Endothelial cell of umbilical vein (primary cell): ENCODE measurements around the gene NPAS4. TPM values are rescaled to one million over a fixed set of nuclear protein-coding genes. Genes with fewer than 3 reads are reported as not detected.

ENCODE experiments used
- BruUV-seq: library from RNA; stranded (reverse); fragments of 400-500 nt; replicated peaks from 2 replicates; lab custom pipeline; 2021; lab: Mats Ljungman, UMichigan
- CTCF ChIA-PET: fragments of 300-600, 350-600 bp; sonication (Branson Sonifier 250); formaldehyde crosslinking; loops from one replicate; lab custom pipeline; 2021; ENCODE audit warnings: antibody characterized with exemption, inconsistent platforms; lab: Charles Lee
- POLR2A ChIA-PET: fragments of 300-600, 350-600 bp; sonication (Branson Sonifier 250); formaldehyde crosslinking; loops from one replicate; lab custom pipeline; 2021; ENCODE audit warnings: antibody characterized with exemption, inconsistent platforms; lab: Charles Lee
- DNase-seq: peaks from one replicate; pipeline ENCODE4 v3.0.0-alpha.2; 2011; ENCODE audit warnings: low read depth, low spot score
- FAIRE-seq: peaks from 2 replicates; lab custom pipeline; 2011; peaks lifted over from hg19 to GRCh38; lab: Jason Lieb, UNC
- H2AFZ ChIP-seq: 2 replicates; pipeline ENCODE4 v1.6.0; 2012; ENCODE audit warnings: low read depth, low read length, control low read depth, inconsistent platforms
- H3K27ac ChIP-seq: 2 replicates; pipeline ENCODE4 v1.5.1; 2011; ENCODE audit warnings: low read depth, mild to moderate bottlenecking, control low read depth, low read length, moderate library complexity; ENCODE audit not compliant: insufficient read depth
- H3K27me3 ChIP-seq, 2 experiments: 2 replicates each; pipeline versions ENCODE4 v1.6.0 to v1.6.1; 2011; ENCODE audit warnings: low read length in 2 of 2, mixed read lengths in 1 of 2; ENCODE audit not compliant: control insufficient read depth in 2 of 2, insufficient read depth in 2 of 2
- H3K36me3 ChIP-seq, 2 experiments: 2 replicates in 1 of 2; 3 replicates in 1 of 2; pipeline ENCODE4 v1.5.1; 2011; ENCODE audit warnings: low read length in 2 of 2, mild to moderate bottlenecking in 1 of 2, moderate library complexity in 1 of 2; ENCODE audit not compliant: control insufficient read depth in 2 of 2, insufficient read depth in 2 of 2; ENCODE audit errors: extremely low read depth in 1 of 2
- H3K4me1 ChIP-seq: 3 replicates; pipeline ENCODE4 v1.5.1; 2011; ENCODE audit warnings: mild to moderate bottlenecking, low read length; ENCODE audit not compliant: control insufficient read depth, insufficient read depth; ENCODE audit errors: extremely low read depth
- H3K4me2 ChIP-seq: 2 replicates; pipeline ENCODE4 v1.6.1; 2011; ENCODE audit warnings: low read length, control low read depth, mixed read lengths; ENCODE audit not compliant: insufficient read depth
- H3K4me3 ChIP-seq, 3 experiments: fragments of 200-600 bp in 1 of 3; sonication (generic), shearing (Covaris generic) in 1 of 3; replicated peaks in 1 of 3; 2 replicates each; pipeline ENCODE4 v1.5.1; 2011 to 2016; ENCODE audit warnings: control low read depth in 3 of 3, low read length in 3 of 3, mild to moderate bottlenecking in 2 of 3, inconsistent platforms in 1 of 3, low read depth in 1 of 3, moderate library complexity in 1 of 3; ENCODE audit not compliant: insufficient read depth in 1 of 3
- H3K79me2 ChIP-seq: 2 replicates; pipeline ENCODE4 v1.6.0; 2012; ENCODE audit warnings: low read length, inconsistent platforms; ENCODE audit not compliant: control insufficient read depth, insufficient read depth
- H3K9ac ChIP-seq: replicated peaks from 2 replicates; pipeline ENCODE3; 2011; ENCODE audit warnings: low read length, control low read depth; ENCODE audit not compliant: insufficient read depth; ENCODE audit errors: extremely low read depth
- H3K9me1 ChIP-seq: replicated peaks from 3 replicates; pipeline ENCODE4 v1.6.0; 2011; ENCODE audit warnings: mild to moderate bottlenecking, low read length; ENCODE audit not compliant: control insufficient read depth, insufficient read depth; ENCODE audit errors: extremely low read depth
- H3K9me3 ChIP-seq: replicated peaks from 2 replicates; pipeline ENCODE4 v1.5.1; 2012; ENCODE audit warnings: low read length, inconsistent platforms; ENCODE audit not compliant: control insufficient read depth, insufficient read depth
- H4K20me1 ChIP-seq: replicated peaks from 2 replicates; pipeline ENCODE3; 2011; ENCODE audit warnings: mild to moderate bottlenecking, low read length; ENCODE audit not compliant: control insufficient read depth, insufficient read depth; ENCODE audit errors: extremely low read depth
- CTCF ChIP-seq, 2 donors: IDR thresholded peaks; 1 replicate in 1 of 2; 2 replicates in 1 of 2; pipeline ENCODE4 v1.5.1; 2011; ENCODE audit warnings: low read length in 2 of 2, mild to moderate bottlenecking in 2 of 2, moderate library complexity in 2 of 2, control low read depth in 1 of 2, inconsistent platforms in 1 of 2, low read depth in 1 of 2; ENCODE audit not compliant: insufficient read depth in 1 of 2; ENCODE audit errors: extremely low read depth in 1 of 2
- EZH2 ChIP-seq: IDR thresholded peaks from 2 replicates; pipeline ENCODE4 v1.6.1; 2012; ENCODE audit warnings: borderline replicate concordance, low read depth, mild to moderate bottlenecking, moderate library complexity, low read length, inconsistent platforms; ENCODE audit not compliant: severe bottlenecking
- FOS ChIP-seq: IDR thresholded peaks from 2 replicates; pipeline ENCODE4 v1.6.1; 2011; ENCODE audit warnings: mild to moderate bottlenecking, low read length, moderate library complexity, borderline replicate concordance; ENCODE audit not compliant: insufficient read depth
- GATA2 ChIP-seq: IDR thresholded peaks from 2 replicates; pipeline ENCODE4 v1.7.0; 2011; ENCODE audit warnings: low read depth, mild to moderate bottlenecking, moderate library complexity, mixed read lengths, low read length; ENCODE audit not compliant: insufficient read length, insufficient read depth
- MYC ChIP-seq: IDR thresholded peaks from one replicate; pipeline ENCODE4 v1.6.1; 2011; ENCODE audit warnings: mild to moderate bottlenecking, low read depth, low read length
- POLR2A ChIP-seq: IDR thresholded peaks from 2 replicates; pipeline ENCODE4 v1.6.1; 2012; ENCODE audit warnings: low read depth, mild to moderate bottlenecking, control low read depth, low read length
- POLR2AphosphoS5 ChIP-seq: IDR thresholded peaks from 2 replicates; pipeline ENCODE4 v1.6.1; 2012; ENCODE audit warnings: low read depth, mild to moderate bottlenecking, control low read depth, low read length, moderate library complexity; ENCODE audit not compliant: insufficient read depth
- dilution Hi-C: fragments of 300-500 bp; cut with MboI; formaldehyde crosslinking; loops from one replicate; pipeline ENCODE4 v1.15.0; 2019; ENCODE audit warnings: low sequenced_read_pairs; ENCODE audit not compliant: extremely low pct_ligation_motif_present
- intact Hi-C: fragments of 100-400 bp; cut with micrococcal nuclease; formaldehyde crosslinking; loops from one replicate; pipeline ENCODE4 v1.10.0; 2022
- polyA plus RNA-seq, 4 experiments: library from polyadenylated mRNA; depleted of rRNA in 3 of 4; stranded (reverse) in 3 of 4; unstranded in 1 of 4; fragments of >200 nt; gene quantifications; 2 replicates each; pipeline versions ENCODE4 v1.2.1 to v1.2.3, GENCODE V29; 2011 to 2012; ENCODE audit warnings: missing spikeins in 1 of 4
- total RNA-seq: library from RNA; stranded (reverse); gene quantifications from 2 replicates; pipeline ENCODE4 v1.2.3, GENCODE V29; 2021
- TF ChIP-seq, protein P1 (sequence below): IDR thresholded peaks from 2 replicates; pipeline ENCODE4 v1.6.1; 2011; ENCODE audit not compliant: insufficient read depth, insufficient read length

Gene NPAS4
- total and polyA plus RNA-seq, 2 donors (not counting 3 experiments of a cell fraction or from before 2014, with no cell fraction given): not detected

GRCh38 chr11:66388780-66389386 lies 32.0 kb upstream of the NPAS4 start:
- intact Hi-C loops: no loop called here
- FAIRE-seq: peak; percentile 72
- TF ChIP-seq CTCF (IDR thresholded peaks at IDR 0.05; ENCODE audit: extremely low read depth in 1 of 2, insufficient read depth in 1 of 2, low read depth in 1 of 2, low read length in 2 of 2): peak; percentile 77
- TF ChIP-seq POLR2A: no peak
- TF ChIP-seq POLR2AphosphoS5: no peak
- TF ChIP-seq MYC: no peak
- TF ChIP-seq, protein P1, sequence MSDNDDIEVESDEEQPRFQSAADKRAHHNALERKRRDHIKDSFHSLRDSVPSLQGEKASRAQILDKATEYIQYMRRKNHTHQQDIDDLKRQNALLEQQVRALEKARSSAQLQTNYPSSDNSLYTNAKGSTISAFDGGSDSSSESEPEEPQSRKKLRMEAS: no peak
- no peak for TF ChIP-seq FOS
- no peak for TF ChIP-seq GATA2
- TF ChIP-seq EZH2: no peak

More at GRCh38 chr11:66388780-66389386, 32.0 kb upstream of the NPAS4 start:
- ChIA-PET POLR2A (no interaction called here), CTCF (interaction anchor here (0.5 to 4.7 kb wide), 23 partner anchors 8 to 665 kb away, joined by 3 to 65 read pairs (median 4); partner anchors contain the start of genes MRPL11, NPAS4, PELI3 and RIN1)
- Histone ChIP-seq H3K9me3 (no peaks in the 10 kb centered on the region), H3K4me3 (no peak overlapping the region), H3K4me1 (peaks cover 3% of the 10 kb centered on the region), H4K20me1 (no peaks in the 10 kb centered on the region), H3K9ac (no peak overlapping the region), H3K9me1 (no peaks in the 10 kb centered on the region), H2AFZ (no peak overlapping the region), H3K27me3 (peaks cover 4 to 8% of the 10 kb centered on the region in 2 experiments), H3K4me2 (no peak overlapping the region), H3K36me3 (no peaks in the 10 kb centered on the region), H3K79me2 (no peaks in the 10 kb centered on the region), H3K27ac (no peak overlapping the region)
- peak; percentile 67 for DNase-seq
- BruUV-seq: no TSS peak
- dilution Hi-C loops: no loop called here
